PFSK-1 (cell line): Measurements from ENCODE around the gene GAREM1.

ENCODE experiments used
- FOXP2 ChIP-seq: optimal IDR thresholded peaks from 2 replicates; pipeline ENCODE3; 2011; ENCODE audit warnings: borderline replicate concordance, control low read depth, inconsistent platforms; ENCODE audit not compliant: insufficient read depth; ENCODE audit errors: extremely low read length, extremely low read depth
- POLR2AphosphoS5 ChIP-seq: IDR thresholded peaks from 2 replicates; pipeline ENCODE4 v1.6.1; 2012; ENCODE audit warnings: low read depth, mild to moderate bottlenecking, control low read depth, low read length, moderate library complexity
- REST ChIP-seq, 2 experiments: IDR thresholded peaks; 2 replicates each; pipeline versions ENCODE4 v1.6.1 to v1.8.0; 2011 to 2012; ENCODE audit warnings: low read depth in 2 of 2, low read length in 2 of 2, control low read depth in 1 of 2, inconsistent platforms in 1 of 2, mild to moderate bottlenecking in 1 of 2, moderate library complexity in 1 of 2; ENCODE audit not compliant: insufficient read depth in 1 of 2
- SIN3A ChIP-seq: IDR thresholded peaks from 2 replicates; pipeline ENCODE4 v1.6.1; 2012; ENCODE audit warnings: mild to moderate bottlenecking, low read length, moderate library complexity, borderline replicate concordance; ENCODE audit not compliant: insufficient read depth
- TAF1 ChIP-seq: IDR thresholded peaks from 2 replicates; pipeline ENCODE4 v1.6.1; 2012; ENCODE audit warnings: low read length, control low read depth, borderline replicate concordance; ENCODE audit not compliant: insufficient read depth

GAREM1 gene

GRCh38 chr18:32439802-32440201 lies 30.9 kb downstream of the GAREM1 start:
- TF ChIP-seq SIN3A, result no peak
- TF ChIP-seq TAF1, result no peak
- no peak for TF ChIP-seq POLR2AphosphoS5
- TF ChIP-seq REST (IDR thresholded peaks at IDR 0.05; ENCODE audit: insufficient read depth in 1 of 2, low read depth in 2 of 2, low read length in 2 of 2), result no peak
- TF ChIP-seq FOXP2, result no peak

- no peak for TF ChIP-seq POLR2AphosphoS5
- no peak for TF ChIP-seq REST (IDR thresholded peaks at IDR 0.05; ENCODE audit: insufficient read depth in 1 of 2, low read depth in 2 of 2, low read length in 2 of 2)
- no peak for TF ChIP-seq FOXP2
- no peak for TF ChIP-seq TAF1
- TF ChIP-seq SIN3A, result no peak
Observed at GRCh38 chr18:32439241-32439640, 31.4 kb downstream of the GAREM1 start.

- TF ChIP-seq POLR2AphosphoS5 (no peak), FOXP2 (no peak), TAF1 (no peak), SIN3A (no peak), REST (IDR thresholded peaks at IDR 0.05; ENCODE audit: insufficient read depth in 1 of 2, low read depth in 2 of 2, low read length in 2 of 2) (no peak)
Observed at GRCh38 chr18:32438173-32438572, 32.5 kb downstream of the GAREM1 start.

- no peak for TF ChIP-seq REST (IDR thresholded peaks at IDR 0.05; ENCODE audit: insufficient read depth in 1 of 2, low read depth in 2 of 2, low read length in 2 of 2)
- no peak for TF ChIP-seq SIN3A
- no peak for TF ChIP-seq TAF1
- TF ChIP-seq FOXP2, result no peak
- TF ChIP-seq POLR2AphosphoS5, result no peak
Observed at GRCh38 chr18:32437100-32437834, 33.4 kb downstream of the GAREM1 start.
